ENCODE data around the gene MBNL3. TPM values are rescaled to one million over a fixed set of nuclear protein-coding genes. Genes with fewer than 3 reads are reported as not detected.

The MBNL3 gene
- total and polyA plus RNA-seq, 9 of the 15 experiments (the other 6 are each of a cell fraction or from before 2014, with no cell fraction given): under 0.01 to 0.25 (median 0.16) TPM

- Histone ChIP-seq H3K4me1 (replicated peaks in 1 of 2; ENCODE audit: control insufficient read depth in 2 of 2, insufficient read depth in 2 of 2, low read length in 2 of 2) (peaks cover 0 to 7% of the 10 kb centered on the region in 2 experiments; a peak in 1 of 5 replicates), H3K4me2 (ENCODE audit: insufficient read depth, low read length) (no peak overlapping the region), H3K27me3 (ENCODE audit: control insufficient read depth in 2 of 2, insufficient read depth in 2 of 2, low read length in 2 of 2) (no peaks in the 10 kb centered on the region), H2AFZ (ENCODE audit: low read depth, low read length) (no peak overlapping the region), H3K27ac (ENCODE audit: extremely low read depth, low read depth, low read length) (no peak overlapping the region), H3K4me3 (no peak overlapping the region), H3K79me2 (ENCODE audit: control insufficient read depth, insufficient read depth, low read length) (no peaks in the 10 kb centered on the region), H3K9me1 (ENCODE audit: control insufficient read depth, insufficient read depth, low read length) (no peaks in the 10 kb centered on the region), H3K9me3 (replicated peaks; ENCODE audit: control insufficient read depth, insufficient read depth, low read depth, low read length) (no peaks in the 10 kb centered on the region), H3K9ac (ENCODE audit: insufficient read depth in 1 of 2, low read depth in 2 of 2, low read length in 2 of 2) (no peak overlapping the region), H3K36me3 (ENCODE audit: control insufficient read depth, insufficient read depth, low read length) (no peaks in the 10 kb centered on the region), H4K20me1 (replicated peaks; ENCODE audit: control insufficient read depth, insufficient read depth, low read length) (no peaks in the 10 kb centered on the region)
- POLR2A ChIA-PET: no interaction called here
- intact Hi-C loops (cut with micrococcal nuclease): no loop called here
- in situ Hi-C loops (cut with MboI): no loop called here
- 0% methylated on average over 1 of the region's 1 CpG for WGBS (ENCODE audit: insufficient coverage, low coverage, missing lambda C conversion rate)
- ATAC-seq (no peak), DNase-seq (ENCODE audit: extremely low read depth in 1 of 4, low spot score in 3 of 4) (no peak), FAIRE-seq (no peak)
- BruUV-seq (replicated peaks): no TSS peak
- CTCF ChIA-PET (ENCODE audit: low intra/inter-chr PET ratio): no interaction called here
- TF ChIP-seq ZNF780A (CRISPR knock-in tag; IDR thresholded peaks at IDR 0.05) (no peak), NR2C2 (CRISPR knock-in tag; IDR thresholded peaks at IDR 0.05) (no peak), NR2C2 (tag; IDR thresholded peaks at IDR 0.05) (no peak), TAF9B (IDR thresholded peaks at IDR 0.05; ENCODE audit: partially characterized antibody) (no peak), ATF4 (CRISPR knock-in tag; IDR thresholded peaks at IDR 0.05) (no peak), RBM25 (IDR thresholded peaks at IDR 0.05; ENCODE audit: low read depth, low read length, severe bottlenecking) (no peak), THAP7 (CRISPR knock-in tag; IDR thresholded peaks at IDR 0.05) (no peak), MAFF (IDR thresholded peaks at IDR 0.05; ENCODE audit: low read length) (no peak), ZNF134 (CRISPR knock-in tag; conservative IDR thresholded peaks at IDR 0.05) (no peak), ZNF507 (tag; conservative IDR thresholded peaks at IDR 0.05) (no peak), ZNF3 (CRISPR knock-in tag; IDR thresholded peaks at IDR 0.05) (no peak)
- TF ChIP-seq, protein P1, sequence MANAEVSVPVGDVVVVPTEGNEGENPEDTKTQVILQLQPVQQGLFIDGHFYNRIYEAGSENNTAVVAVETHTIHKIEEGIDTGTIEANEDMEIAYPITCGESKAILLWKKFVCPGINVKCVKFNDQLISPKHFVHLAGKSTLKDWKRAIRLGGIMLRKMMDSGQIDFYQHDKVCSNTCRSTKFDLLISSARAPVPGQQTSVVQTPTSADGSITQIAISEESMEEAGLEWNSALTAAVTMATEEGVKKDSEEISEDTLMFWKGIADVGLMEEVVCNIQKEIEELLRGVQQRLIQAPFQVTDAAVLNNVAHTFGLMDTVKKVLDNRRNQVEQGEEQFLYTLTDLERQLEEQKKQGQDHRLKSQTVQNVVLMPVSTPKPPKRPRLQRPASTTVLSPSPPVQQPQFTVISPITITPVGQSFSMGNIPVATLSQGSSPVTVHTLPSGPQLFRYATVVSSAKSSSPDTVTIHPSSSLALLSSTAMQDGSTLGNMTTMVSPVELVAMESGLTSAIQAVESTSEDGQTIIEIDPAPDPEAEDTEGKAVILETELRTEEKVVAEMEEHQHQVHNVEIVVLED (CRISPR knock-in tag; IDR thresholded peaks at IDR 0.05): no peak
- TF ChIP-seq, protein P2, sequence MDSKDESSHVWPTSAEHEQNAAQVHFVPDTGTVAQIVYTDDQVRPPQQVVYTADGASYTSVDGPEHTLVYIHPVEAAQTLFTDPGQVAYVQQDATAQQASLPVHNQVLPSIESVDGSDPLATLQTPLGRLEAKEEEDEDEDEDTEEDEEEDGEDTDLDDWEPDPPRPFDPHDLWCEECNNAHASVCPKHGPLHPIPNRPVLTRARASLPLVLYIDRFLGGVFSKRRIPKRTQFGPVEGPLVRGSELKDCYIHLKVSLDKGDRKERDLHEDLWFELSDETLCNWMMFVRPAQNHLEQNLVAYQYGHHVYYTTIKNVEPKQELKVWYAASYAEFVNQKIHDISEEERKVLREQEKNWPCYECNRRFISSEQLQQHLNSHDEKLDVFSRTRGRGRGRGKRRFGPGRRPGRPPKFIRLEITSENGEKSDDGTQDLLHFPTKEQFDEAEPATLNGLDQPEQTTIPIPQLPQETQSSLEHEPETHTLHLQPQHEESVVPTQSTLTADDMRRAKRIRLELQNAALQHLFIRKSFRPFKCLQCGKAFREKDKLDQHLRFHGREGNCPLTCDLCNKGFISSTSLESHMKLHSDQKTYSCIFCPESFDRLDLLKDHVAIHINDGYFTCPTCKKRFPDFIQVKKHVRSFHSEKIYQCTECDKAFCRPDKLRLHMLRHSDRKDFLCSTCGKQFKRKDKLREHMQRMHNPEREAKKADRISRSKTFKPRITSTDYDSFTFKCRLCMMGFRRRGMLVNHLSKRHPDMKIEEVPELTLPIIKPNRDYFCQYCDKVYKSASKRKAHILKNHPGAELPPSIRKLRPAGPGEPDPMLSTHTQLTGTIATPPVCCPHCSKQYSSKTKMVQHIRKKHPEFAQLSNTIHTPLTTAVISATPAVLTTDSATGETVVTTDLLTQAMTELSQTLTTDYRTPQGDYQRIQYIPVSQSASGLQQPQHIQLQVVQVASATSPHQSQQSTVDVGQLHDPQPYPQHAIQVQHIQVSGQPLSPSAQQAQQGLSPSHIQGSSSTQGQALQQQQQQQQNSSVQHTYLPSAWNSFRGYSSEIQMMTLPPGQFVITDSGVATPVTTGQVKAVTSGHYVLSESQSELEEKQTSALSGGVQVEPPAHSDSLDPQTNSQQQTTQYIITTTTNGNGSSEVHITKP (IDR thresholded peaks at IDR 0.05; ENCODE audit: partially characterized antibody): no peak
- TF ChIP-seq, protein P3, sequence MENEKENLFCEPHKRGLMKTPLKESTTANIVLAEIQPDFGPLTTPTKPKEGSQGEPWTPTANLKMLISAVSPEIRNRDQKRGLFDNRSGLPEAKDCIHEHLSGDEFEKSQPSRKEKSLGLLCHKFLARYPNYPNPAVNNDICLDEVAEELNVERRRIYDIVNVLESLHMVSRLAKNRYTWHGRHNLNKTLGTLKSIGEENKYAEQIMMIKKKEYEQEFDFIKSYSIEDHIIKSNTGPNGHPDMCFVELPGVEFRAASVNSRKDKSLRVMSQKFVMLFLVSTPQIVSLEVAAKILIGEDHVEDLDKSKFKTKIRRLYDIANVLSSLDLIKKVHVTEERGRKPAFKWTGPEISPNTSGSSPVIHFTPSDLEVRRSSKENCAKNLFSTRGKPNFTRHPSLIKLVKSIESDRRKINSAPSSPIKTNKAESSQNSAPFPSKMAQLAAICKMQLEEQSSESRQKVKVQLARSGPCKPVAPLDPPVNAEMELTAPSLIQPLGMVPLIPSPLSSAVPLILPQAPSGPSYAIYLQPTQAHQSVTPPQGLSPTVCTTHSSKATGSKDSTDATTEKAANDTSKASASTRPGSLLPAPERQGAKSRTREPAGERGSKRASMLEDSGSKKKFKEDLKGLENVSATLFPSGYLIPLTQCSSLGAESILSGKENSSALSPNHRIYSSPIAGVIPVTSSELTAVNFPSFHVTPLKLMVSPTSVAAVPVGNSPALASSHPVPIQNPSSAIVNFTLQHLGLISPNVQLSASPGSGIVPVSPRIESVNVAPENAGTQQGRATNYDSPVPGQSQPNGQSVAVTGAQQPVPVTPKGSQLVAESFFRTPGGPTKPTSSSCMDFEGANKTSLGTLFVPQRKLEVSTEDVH (IDR thresholded peaks at IDR 0.05; ENCODE audit: low read depth, partially characterized antibody): no peak
Measured at GRCh38 chrX:132493095-132493494, 4.3 kb upstream of the MBNL3 start.
